GM19351 (cell line): ENCODE results near the gene ZMPSTE24.
A peak's percentile ranks its signal among the peaks of the same experiment; 100 is the strongest.
"Not testable (repeated sequence)": the region's sequence is repeated elsewhere in the genome, so short reads cannot be mapped to it uniquely, and the experiment has no call there.

Source experiments
- ATAC-seq: cut with Tn5 transposase; IDR thresholded peaks from one replicate; pipeline ENCODE4 v1.9.1; 2021; ENCODE audit warnings: mild to moderate bottlenecking, moderate library complexity; ENCODE audit not compliant: unreplicated experiment

ZMPSTE24 gene

GRCh38 chr1:40257688-40258444 lies at the start of gene ZMPSTE24:
ZMPSTE24 (plus strand) TSS chr1:40258236; CDS start chr1:40258272, 36 bp downstream.
- peak; percentile 94 for ATAC-seq

- ATAC-seq, result no peak
Observed at GRCh38 chr1:40210511-40211204, 47.4 kb upstream of the ZMPSTE24 start.

GRCh38 chr1:40218333-40218732 lies 39.7 kb upstream of the ZMPSTE24 start:
- no peak for ATAC-seq

- ATAC-seq, result not testable (repeated sequence)
Observed at GRCh38 chr1:40221471-40221905, 36.5 kb upstream of the ZMPSTE24 start.

GRCh38 chr1:40221977-40222772 lies 35.9 kb upstream of the ZMPSTE24 start:
- no peak for ATAC-seq

- no peak for ATAC-seq
Observed at GRCh38 chr1:40224040-40224439, 34.0 kb upstream of the ZMPSTE24 start.

GRCh38 chr1:40226192-40226591 lies 31.8 kb upstream of the ZMPSTE24 start:
- no peak for ATAC-seq

GRCh38 chr1:40232444-40232843 lies 25.6 kb upstream of the ZMPSTE24 start:
- peak; percentile 97 for ATAC-seq

- no peak for ATAC-seq
Observed at GRCh38 chr1:40239626-40240025, 18.4 kb upstream of the ZMPSTE24 start.

- ATAC-seq, result no peak
Observed at GRCh38 chr1:40240390-40240789, 17.6 kb upstream of the ZMPSTE24 start.

GRCh38 chr1:40241362-40241761 lies 16.7 kb upstream of the ZMPSTE24 start:
- peak; percentile 27 for ATAC-seq

GRCh38 chr1:40243351-40243750 lies 14.7 kb upstream of the ZMPSTE24 start:
- ATAC-seq, result no peak

GRCh38 chr1:40244138-40244744 lies 13.8 kb upstream of the ZMPSTE24 start:
- ATAC-seq, result no peak

GRCh38 chr1:40245686-40246085 lies 12.3 kb upstream of the ZMPSTE24 start:
- ATAC-seq, result no peak

GRCh38 chr1:40247655-40248054 lies 10.4 kb upstream of the ZMPSTE24 start, which contains the start of gene TMCO2:
TMCO2 (plus strand) TSS chr1:40247937; CDS start chr1:40247994, 57 bp downstream.
- ATAC-seq, result no peak

GRCh38 chr1:40248412-40248811 lies 9.6 kb upstream of the ZMPSTE24 start:
- ATAC-seq, result no peak

- ATAC-seq, result no peak
Observed at GRCh38 chr1:40251456-40251855, 6.6 kb upstream of the ZMPSTE24 start.

- no peak for ATAC-seq
Observed at GRCh38 chr1:40252601-40253000, 5.4 kb upstream of the ZMPSTE24 start.

GRCh38 chr1:40255231-40255630 lies 2.8 kb upstream of the ZMPSTE24 start:
- ATAC-seq, result no peak

GRCh38 chr1:40256401-40257084 lies 1.5 kb upstream of the ZMPSTE24 start:
- no peak for ATAC-seq
